SU-DHL-6 (cell line): Measurements from ENCODE around the gene WFDC1.

ENCODE experiments used
- CTCF ChIP-seq: fragments of 200-600 bp; sonication (generic); IDR thresholded peaks from one replicate; pipeline ENCODE4 v1.5.1; 2017; ENCODE audit warnings: antibody characterized with exemption, mild to moderate bottlenecking, low read length, moderate library complexity; ENCODE audit not compliant: insufficient read depth, poor library complexity, severe bottlenecking
- EZH2phosphoT487 ChIP-seq: fragments of 200-600 bp; sonication (generic), shearing (Covaris generic); conservative IDR thresholded peaks from 2 replicates; pipeline ENCODE4 v1.6.1; 2018; ENCODE audit warnings: mild to moderate bottlenecking, antibody characterized with exemption, low read length, moderate library complexity, mixed read lengths

- TF ChIP-seq CTCF (no peak), EZH2phosphoT487 (no peak)
Observed at GRCh38 chr16:84349862-84350684, 55.4 kb downstream of the WFDC1 start.
